ENCODE results near the gene PIN1.

DNA sequence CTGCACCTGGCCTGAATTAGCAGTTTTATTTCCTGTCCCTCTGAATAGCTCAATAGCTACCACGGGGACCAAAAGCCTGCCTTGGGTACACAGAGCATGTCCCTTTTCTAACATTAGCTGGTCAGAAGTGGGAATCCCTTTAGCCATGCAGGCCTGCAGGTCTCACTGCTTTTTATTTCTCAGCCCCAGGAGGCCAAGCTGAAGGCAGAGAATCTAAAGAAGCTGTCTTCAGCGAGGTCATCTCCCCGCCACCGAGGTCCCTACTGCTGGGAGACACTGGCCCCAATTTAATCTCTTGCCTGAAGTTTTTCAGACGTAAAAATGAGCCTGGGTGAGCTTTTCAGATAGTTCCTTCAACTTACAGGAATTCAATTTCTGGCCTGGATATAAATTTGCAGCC is 40.7 kb downstream of the PIN1 start:
- TF ChIP-seq POLR2A (IDR thresholded peaks at IDR 0.05; ENCODE audit: control extremely low read depth in 1 of 2, low read depth in 2 of 2, low read length in 2 of 2) (no peak), HDAC2 (IDR thresholded peaks at IDR 0.05; ENCODE audit: borderline replicate concordance in 1 of 2, low read depth in 2 of 2, low read length in 2 of 2) (no peak), CBX8 (IDR thresholded peaks at IDR 0.05; ENCODE audit: borderline replicate concordance, low read depth, low read length) (no peak), NRF1 (IDR thresholded peaks at IDR 0.05; ENCODE audit: low read depth, low read length) (no peak), ZNF274 (IDR thresholded peaks at IDR 0.05; ENCODE audit: borderline replicate concordance, extremely low read depth, low read length) (no peak)
- TF ChIP-seq, protein P1, sequence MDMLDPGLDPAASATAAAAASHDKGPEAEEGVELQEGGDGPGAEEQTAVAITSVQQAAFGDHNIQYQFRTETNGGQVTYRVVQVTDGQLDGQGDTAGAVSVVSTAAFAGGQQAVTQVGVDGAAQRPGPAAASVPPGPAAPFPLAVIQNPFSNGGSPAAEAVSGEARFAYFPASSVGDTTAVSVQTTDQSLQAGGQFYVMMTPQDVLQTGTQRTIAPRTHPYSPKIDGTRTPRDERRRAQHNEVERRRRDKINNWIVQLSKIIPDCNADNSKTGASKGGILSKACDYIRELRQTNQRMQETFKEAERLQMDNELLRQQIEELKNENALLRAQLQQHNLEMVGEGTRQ (IDR thresholded peaks at IDR 0.05; ENCODE audit: low read length): no peak
- TF ChIP-seq, protein P2, sequence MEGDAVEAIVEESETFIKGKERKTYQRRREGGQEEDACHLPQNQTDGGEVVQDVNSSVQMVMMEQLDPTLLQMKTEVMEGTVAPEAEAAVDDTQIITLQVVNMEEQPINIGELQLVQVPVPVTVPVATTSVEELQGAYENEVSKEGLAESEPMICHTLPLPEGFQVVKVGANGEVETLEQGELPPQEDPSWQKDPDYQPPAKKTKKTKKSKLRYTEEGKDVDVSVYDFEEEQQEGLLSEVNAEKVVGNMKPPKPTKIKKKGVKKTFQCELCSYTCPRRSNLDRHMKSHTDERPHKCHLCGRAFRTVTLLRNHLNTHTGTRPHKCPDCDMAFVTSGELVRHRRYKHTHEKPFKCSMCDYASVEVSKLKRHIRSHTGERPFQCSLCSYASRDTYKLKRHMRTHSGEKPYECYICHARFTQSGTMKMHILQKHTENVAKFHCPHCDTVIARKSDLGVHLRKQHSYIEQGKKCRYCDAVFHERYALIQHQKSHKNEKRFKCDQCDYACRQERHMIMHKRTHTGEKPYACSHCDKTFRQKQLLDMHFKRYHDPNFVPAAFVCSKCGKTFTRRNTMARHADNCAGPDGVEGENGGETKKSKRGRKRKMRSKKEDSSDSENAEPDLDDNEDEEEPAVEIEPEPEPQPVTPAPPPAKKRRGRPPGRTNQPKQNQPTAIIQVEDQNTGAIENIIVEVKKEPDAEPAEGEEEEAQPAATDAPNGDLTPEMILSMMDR (IDR thresholded peaks at IDR 0.05; ENCODE audit: control extremely low read depth in 1 of 3, insufficient read depth in 1 of 3, low read depth in 1 of 3, low read length in 3 of 3): no peak
